Umbilical cord (tissue), 2 donors: ENCODE measurements around the gene SPP1. TPM values are rescaled to one million over a fixed set of nuclear protein-coding genes. Genes with fewer than 3 reads are reported as not detected.
"Not testable (repeated sequence)": the region's sequence is repeated elsewhere in the genome, so short reads cannot be mapped to it uniquely, and the experiment has no call there.

ENCODE experiments used
- DNase-seq: peaks from one replicate; pipeline ENCODE4 v3.0.0-alpha.2; 2015; ENCODE audit warnings: low spot score
- total RNA-seq: library from RNA; depleted of rRNA; stranded (reverse); fragments of >200 nt; gene quantifications from one replicate; pipeline ENCODE4 v1.2.3, GENCODE V29; 2014; ENCODE audit warnings: low replicate concordance; ENCODE audit not compliant: insufficient read depth

SPP1 gene
- total RNA-seq, 1 donor from 2014 or later, result 1,479 TPM

- DNase-seq, result peak; percentile 33
These were observed 46.8 kb downstream of the SPP1 start for GRCh38 chr4:88022289-88022688.

GRCh38 chr4:88025868-88026661 lies 50.6 kb downstream of the SPP1 start:
- DNase-seq, result not testable (repeated sequence)

GRCh38 chr4:88027611-88028608 lies 52.4 kb downstream of the SPP1 start:
- DNase-seq, result peak; percentile 74

GRCh38 chr4:88028946-88029345 lies 53.4 kb downstream of the SPP1 start:
- no peak for DNase-seq

- DNase-seq, result no peak
These were observed 54.0 kb downstream of the SPP1 start for GRCh38 chr4:88029556-88029955.

- no peak for DNase-seq
These were observed 55.2 kb downstream of the SPP1 start for GRCh38 chr4:88030565-88031310.

Other genes with a start within 250 kb of the SPP1 start
- 3.6 TPM for gene IBSP, start 176.2 kb upstream of the SPP1 start, total RNA-seq
- 10.8 TPM for gene MEPE, start 142.7 kb upstream of the SPP1 start, total RNA-seq
- 70.3 TPM for gene PKD2, start 31.9 kb downstream of the SPP1 start, total RNA-seq
- gene ABCG2, start 182.9 kb downstream of the SPP1 start, total RNA-seq, result 9.1 TPM